Erythroblast (primary cell): ENCODE results near the gene THRB.

ENCODE experiments used
- GATA1 ChIP-seq: IDR thresholded peaks from 2 replicates; pipeline ENCODE4 v1.6.1; 2011; ENCODE audit warnings: low read depth, mild to moderate bottlenecking, control low read depth, low read length, moderate library complexity
- POLR2A ChIP-seq: IDR thresholded peaks from 2 replicates; pipeline ENCODE4 v1.6.1; 2011; ENCODE audit warnings: mild to moderate bottlenecking, low read length

- TF ChIP-seq POLR2A (no peak), GATA1 (no peak)
These were observed 223.9 kb downstream of the THRB start for GRCh38 chr3:24270744-24271143.
